Fibroblast of the conjunctiva (primary cell): ENCODE results near the gene NFASC.
A peak's percentile ranks its signal among the peaks of the same experiment; 100 is the strongest.

Experiments
- DNase-seq: peaks from one replicate; pipeline ENCODE4 v3.0.0-alpha.2; 2010; ENCODE audit warnings: low read depth

The NFASC gene

DNA sequence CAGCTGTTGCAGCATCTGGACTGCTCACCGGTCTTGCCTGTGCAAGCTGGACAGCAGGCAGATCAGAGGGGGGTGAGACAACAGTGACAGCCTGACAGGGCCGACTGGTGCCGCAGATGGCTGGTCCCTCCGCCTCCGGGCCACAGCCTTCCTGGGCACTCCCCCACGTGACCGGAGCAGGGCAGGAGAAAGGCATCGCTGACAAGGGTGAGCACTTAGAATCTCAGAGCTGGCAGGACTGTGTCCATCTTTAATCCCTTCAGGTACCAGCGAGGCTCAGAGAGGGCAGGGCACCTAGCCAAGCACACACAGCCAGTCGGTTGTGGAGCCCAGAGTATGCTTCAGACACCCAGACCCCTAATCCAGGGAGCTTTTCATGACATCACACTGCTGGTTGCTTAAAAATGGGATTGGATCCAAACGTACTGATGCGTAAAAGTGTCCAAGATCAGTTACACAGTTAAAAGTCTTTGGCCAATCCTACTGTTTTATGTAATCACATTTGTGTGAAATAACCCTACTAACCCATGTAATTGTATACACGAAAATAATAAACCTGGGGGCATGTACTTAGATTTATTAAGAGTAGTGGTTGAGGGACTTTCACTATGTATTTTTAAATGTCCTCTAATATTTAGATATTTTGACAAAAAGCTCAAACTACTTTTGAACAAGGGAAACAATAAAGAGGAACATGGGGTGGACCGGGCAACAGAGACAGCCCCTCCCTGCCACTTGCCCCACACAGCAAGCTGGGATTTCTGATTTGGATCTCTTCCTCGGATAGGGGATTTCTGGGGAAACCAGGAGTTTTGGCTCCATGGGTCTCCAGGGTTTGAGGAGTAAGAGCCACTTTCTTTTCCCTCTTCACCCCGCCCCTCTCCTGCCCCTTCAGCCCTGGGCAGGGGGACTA, 171.6 kb downstream of the NFASC start:
- no peak for DNase-seq

DNA sequence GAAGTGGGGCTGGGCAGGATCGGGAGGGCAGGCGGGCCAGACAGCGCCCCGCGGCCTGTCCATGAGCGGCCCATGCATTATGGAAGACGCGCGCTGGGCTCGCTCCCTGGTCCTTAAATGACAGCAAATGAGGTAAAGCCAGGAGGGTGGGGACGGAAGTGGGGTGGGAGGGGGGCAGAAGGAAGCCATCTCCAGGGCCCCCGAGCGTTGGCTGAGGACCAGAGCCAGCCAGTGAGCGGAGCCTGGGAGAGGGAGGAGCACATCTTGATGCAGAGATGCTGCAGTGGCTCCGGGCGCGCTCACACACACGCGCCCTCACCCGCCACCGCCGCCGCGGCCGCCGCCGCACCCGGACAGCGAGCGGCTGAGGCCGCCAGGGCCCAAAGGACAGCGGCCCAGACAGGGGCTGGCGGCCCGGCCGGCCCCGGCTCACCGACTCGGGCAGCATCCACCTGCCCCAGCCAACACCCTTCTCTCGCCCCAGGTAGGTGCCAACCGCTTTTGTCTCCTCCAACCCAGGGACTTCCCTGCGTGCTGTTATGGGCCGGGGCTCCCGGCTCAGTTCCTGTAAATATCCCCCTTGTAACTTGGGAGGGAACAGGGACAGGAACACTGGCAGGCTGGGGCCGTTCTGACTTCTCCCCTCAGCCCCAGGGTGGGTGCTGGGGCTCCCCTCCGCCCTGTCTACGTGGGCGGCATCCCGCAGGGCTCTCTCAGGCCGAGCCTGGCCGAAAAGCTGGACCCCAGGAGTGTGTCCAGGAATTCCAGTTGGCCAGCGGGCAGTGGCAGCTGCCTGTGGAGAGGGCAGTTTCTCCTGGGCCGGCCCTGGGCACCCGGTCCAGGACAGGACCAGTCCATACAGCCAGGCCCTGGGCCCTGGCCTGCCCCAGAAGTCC, 172.5 kb downstream of the NFASC start, which contains the start of gene CNTN2:
TSS of gene CNTN2 (plus strand) at position 302 of the 896 bp plus-strand sequence. CDS start 9,974 bp downstream, outside the sequence.
- no peak for DNase-seq

DNA sequence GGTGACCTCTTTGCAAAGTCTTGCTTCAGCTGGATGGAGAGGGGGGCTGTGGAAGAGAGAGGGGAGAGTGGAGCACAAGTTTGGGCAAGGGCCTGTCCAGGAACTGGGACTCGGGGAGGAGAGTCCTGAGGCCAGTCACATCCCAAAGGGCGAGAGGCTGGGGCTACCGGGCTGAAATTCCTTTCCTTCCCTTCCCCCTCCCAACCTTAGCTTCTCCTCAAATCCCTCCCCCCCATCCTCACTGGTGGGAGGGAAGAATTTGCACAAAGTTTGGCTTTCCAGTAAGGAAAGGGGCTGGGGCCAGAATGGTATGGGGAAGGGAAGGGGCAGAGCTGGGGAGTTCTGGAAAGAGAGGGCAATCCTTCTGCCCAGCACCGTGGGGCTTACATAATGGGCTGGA, 173.2 kb downstream of the NFASC start:
- DNase-seq = no peak

DNA sequence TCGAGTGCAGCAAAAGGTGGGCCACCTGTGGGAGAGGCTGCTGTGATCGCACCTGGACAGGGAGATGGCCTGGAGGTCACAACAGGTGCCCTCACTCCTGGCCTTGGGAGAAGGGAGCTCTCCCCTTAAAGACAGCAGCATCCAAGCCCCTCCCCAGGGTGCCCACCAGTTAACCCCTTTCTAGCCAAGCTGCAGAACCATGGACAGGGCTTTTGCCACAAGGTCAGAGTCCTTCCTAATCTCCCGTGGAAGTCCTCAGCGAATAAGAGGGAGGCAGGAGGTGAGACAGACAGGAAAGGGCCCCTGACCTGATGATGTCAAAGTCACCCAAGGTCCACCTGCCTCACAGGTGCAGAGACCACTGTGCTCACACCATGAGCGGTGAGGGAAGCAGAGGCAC, 174.1 kb downstream of the NFASC start:
- no peak for DNase-seq

DNA sequence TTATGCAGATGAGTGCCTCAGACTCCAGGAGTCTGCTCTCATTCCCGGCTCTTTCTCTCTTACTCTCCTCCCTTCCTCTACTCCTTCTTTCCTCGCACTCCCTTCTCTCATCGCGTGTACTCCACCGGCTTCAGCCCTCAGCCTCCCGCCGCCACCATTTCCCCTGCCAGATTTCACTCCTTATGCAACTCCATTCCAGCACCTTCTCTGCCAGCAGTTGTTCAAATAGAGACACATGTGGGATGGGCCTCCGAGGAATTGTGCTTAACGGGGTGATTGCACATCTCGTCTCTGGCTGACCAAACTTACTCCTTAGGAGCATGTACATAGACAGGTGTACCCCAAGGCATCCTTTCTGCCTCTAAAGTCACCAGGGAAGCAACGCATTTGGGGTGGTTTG, 174.5 kb downstream of the NFASC start:
- DNase-seq = no peak

DNA sequence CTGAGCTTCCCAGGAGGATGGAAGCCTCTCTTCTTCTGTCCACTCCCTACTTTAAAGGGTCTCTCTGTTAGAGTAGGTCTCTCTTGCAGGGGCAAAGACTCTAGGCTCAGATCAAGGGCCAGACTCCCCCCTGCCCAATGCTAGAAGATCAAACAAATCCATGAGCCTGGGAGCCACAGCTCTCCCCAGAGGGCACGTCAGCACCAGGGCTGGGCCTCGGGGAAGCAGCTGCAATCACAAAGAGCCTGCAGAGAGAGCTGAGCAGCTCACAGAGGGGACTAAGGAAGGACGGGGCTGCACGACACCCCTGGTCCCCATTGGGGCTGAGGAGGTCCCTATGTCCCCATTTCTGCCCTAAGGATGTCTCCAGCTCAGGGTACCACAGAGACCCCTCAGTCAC, 176.2 kb downstream of the NFASC start:
- no peak for DNase-seq

DNA sequence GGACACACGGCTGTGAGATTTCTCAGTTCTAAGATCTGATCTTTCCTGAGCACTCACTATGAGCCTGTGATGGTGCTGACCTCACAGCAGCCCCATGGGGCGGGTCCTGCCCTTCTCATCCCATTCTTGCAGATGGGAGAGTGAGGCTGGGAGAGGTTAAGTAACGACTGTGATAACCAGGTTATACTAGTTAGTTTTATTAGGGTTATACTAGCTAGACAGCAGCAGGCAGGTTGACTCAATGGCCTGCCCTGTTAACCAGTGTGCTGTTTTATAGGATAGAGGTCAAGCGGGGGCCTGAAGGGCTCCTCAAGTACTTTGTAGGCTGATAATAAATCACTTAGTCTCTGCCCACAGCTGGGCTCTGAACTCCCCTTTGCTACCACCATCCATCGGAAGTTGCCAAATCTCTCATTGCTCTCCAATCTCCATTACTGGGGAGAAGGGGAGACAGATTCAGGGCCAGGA, 177.1 kb downstream of the NFASC start:
- DNase-seq = no peak

DNA sequence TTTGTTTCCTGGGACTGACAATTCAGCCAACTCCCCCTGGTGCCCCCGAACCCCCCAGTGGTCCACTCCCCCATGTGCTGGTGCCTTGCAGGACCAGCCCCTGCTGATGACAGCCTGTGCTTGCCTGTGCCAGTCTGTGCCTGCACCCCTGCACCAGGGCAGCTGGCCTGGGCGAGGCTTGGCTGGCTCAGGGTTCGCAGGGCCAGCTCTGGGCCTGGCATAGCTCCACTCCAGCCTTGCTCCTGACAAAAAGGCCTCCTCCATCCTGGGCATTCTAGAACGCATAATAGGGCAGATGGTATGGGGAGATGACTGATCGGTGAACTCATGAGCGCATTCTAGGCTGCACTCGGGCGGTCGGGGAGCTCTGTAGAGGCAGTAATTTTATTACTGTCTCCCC, 177.7 kb downstream of the NFASC start:
- DNase-seq = no peak

DNA sequence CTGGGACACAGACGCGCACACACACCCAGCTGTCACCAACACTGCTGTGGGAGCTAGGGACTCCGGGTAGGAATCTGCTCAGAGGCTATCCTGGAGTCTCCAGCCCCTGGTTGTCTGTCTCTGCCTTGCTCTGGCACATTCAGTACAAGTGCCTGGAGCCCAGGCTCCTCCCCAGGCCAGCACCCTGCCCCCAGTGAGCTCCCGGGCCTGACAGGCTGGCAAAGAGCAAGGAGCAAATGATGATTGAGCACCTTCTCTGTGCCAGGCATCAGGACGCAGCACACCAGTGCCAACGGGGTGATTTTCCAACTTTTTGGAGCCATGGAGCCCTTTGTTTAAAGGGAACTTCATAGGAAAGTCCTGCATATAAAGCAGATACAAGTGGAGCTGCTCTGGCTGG, 178.8 kb downstream of the NFASC start:
- no peak for DNase-seq

DNA sequence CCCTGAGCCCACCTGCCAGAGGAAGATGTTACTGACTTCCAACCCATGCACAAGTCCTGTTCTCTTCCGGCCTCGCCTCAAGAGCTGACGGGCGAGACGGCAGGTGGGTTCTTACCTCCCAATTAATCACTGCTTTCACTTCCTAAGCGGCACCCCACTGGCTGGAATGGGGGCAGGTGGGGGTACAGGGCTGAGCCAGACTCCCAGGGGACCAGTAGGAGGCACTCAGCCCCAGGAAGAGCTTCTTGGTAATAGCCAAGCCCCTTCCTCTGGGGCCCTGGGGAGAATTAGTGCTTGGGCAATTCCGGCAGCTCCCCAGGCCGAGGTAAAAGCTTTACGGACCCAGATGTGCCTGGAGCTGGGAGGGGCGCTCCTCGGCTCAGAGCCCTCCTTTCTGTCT, 182.0 kb downstream of the NFASC start:
- DNase-seq = no peak

DNA sequence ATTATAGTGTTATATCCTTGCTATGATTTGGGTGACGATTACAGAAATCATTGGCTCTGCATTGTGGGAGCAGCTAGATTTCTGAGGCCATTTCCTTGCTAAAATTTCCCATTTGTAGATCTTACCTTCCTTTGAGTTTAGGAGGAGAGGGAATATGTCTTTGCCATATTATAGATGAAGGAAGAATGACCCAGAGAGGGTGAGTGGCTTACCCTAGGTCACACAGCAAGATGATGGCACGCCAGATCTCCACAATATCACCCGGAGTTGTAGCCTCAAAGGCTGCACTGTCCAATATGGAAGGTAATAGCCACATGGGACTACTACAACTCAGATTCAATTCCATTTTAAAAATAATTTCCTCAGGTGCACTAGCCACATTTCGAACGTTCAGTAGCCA, 182.6 kb downstream of the NFASC start:
- no peak for DNase-seq

DNA sequence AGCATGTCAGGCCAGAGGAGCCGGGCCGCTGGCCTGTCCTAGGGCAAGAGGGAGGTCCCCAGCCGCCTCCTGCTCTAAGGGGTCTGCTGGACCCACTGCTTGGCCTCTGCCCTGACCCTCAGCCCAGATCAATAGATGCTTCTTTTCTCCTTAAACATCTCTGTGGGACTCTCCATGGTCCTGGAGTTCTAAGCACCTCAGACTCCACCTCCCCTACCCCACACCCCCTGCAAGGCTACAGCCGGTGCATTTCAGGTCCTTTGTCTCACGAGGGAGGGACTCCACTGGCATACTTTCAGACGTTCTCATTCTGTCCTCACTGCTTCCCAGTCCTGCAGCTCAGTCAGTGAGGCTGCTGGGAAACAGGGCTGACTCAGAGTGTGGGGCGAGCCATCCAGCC, 183.4 kb downstream of the NFASC start:
- no peak for DNase-seq

DNA sequence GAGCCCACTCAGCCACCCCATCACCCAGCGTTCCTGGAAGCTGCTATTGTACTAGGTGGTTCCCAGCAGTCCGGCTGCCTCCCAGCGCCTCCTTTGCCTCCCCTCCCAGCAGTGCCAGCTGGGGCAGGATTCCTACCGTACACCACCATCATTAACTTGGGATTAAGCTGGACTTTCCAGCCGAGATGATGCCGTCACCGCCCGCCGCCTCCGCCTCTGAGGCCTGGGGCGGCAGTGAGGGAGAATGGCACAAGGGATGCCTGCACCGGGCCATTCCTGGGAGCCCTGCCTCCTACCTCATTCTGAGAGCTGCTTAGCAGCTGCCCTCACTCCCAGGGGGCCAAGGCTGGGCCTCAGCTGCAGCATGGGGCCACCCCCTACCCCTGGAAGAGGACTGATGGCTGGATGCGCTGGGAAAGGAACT, 185.5 kb downstream of the NFASC start:
- no peak for DNase-seq

DNA sequence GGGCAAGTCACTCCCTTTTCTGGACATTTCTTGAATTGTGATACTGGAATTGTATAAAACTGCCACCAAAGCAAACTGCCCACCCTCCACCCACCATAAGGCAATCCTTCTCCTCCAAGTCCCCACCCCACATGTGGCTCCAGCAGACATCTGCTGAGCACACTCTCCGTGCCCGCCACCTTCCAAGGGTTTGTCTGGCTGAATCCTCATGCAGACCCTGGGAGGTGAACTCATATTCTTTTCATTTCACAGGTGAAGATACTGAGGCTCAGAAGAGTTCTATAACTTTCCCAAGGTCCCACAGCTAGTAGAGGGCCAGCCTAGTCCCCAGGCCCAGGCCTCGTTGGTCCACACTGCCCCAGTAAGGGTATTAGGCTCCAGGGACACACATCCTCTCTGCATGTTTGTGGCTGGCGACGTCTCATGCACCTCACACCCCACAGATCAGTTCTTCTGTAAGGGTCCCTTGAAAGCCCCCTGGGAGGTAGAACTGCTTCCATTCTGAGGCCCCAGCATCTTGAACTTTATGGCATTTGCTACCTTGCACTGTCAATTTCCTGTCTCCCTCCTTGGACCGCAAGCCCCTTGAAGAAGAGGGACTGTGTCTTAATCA, 186.4 kb downstream of the NFASC start:
- no peak for DNase-seq

DNA sequence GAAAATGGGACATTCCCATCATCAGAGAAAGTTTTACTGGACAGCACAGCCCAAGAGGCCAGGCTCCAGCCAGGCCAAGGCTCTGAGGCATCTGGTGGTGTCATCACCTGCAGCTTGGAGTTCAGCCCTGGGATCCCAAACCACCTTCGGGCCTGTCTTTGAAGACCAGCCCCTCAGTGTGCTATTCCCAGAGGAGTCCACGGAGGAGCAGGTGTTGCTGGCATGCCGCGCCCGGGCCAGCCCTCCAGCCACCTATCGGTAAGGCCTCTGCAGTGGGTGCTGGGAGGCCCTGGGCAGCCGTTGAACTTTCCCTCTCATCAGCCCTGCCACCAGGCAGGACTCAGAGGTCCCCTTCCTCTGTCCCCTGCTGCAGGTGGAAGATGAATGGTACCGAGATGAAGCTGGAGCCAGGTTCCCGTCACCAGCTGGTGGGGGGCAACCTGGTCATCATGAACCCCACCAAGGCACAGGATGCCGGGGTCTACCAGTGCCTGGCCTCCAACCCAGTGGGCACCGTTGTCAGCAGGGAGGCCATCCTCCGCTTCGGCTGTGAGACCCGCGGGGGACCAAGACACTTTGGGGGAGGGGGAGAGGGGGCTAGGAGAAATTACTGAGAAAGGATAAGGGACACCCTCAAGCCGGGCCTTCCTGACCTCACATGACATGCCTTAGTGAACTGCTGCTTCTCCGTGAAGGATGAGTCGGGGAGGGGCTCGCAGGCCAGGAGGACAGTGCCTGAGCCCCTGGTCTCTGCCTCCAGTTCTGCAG, 187.3 kb downstream of the NFASC start:
- DNase-seq = no peak

DNA sequence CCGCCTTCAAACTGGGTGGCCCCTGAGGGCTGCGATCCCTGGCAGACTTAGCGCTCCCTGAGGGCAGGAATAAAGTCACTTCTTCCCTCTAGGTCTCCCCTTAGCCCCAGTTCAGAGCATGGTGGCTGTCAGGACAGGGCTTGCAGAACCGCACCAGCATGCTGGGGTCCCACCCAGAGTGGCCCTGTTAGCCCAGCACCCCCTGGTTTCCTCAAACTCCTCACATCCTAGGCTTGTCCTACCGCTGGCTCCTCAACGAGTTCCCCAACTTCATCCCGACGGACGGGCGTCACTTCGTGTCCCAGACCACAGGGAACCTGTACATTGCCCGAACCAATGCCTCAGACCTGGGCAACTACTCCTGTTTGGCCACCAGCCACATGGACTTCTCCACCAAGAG, 188.2 kb downstream of the NFASC start:
- DNase-seq = no peak

DNA sequence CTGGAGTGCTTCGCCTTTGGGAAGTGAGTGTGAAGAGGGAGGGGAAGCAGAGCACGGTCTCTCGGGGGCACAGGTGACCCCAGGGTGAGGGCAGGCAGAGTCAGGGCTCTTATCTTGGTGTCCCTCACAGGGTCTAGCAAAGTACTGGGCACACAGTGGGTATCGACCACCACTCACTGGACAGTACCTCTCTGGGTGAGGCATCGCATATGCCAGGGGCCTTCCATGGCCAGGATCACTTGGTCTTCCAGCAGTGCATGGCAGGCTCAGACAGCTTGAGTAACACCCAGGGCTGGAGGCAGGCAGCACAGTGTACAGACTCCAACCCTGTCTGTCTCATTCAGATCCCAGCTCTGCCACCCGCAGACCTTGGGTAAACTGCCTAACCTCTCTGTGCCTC, 189.0 kb downstream of the NFASC start:
- no peak for DNase-seq

DNA sequence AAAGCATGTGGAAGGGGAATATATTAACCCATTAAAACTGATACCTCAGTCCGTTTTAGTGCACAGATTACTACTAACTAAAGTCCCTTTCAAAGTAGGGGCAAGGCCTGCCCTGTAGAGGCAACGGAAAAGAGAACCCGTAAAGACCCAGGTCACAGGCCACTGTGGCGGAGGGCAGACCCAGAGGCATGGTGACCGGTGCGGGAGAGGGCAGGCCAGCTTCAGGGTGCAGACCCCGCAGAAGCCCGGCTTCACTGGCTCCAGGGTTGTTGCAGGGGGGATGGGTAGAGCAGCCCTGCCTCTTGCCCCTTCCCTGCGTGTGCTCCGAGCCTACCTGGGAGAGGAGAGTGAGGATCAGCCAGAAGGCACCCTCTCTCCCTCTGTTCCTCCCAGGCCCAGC, 190.1 kb downstream of the NFASC start:
- DNase-seq = no peak

DNA sequence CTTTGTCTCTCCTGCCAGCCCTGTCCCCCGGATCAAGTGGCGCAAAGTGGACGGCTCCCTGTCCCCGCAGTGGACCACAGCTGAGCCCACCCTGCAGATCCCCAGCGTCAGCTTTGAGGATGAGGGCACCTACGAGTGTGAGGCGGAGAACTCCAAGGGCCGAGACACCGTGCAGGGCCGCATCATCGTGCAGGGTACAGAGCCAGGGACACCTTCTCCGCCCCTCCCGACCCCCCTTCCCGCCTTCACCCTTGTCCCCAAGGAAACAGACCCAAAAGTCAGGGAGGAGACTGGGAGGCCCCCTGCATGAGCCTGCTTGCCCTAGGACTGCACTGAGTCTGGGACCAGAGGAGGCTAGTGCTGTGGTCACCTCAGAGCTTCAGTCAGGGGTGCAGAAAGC, 190.6 kb downstream of the NFASC start:
- DNase-seq = no peak

DNA sequence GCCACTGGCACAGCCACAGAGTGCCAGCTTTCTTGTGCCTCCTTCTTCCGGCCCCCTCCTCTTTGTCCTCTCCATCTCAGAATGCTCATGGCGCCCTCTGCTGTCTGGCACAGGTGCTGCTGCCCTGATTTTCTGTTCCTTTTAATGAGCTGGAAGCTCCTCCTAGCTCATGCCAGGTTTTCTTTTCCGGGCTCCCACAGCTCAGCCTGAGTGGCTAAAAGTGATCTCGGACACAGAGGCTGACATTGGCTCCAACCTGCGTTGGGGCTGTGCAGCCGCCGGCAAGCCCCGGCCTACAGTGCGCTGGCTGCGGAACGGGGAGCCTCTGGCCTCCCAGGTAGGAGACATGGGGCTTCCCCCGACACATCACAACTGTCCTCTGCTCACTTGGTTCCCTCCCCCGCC, 191.0 kb downstream of the NFASC start:
- peak; percentile 40 for DNase-seq

DNA sequence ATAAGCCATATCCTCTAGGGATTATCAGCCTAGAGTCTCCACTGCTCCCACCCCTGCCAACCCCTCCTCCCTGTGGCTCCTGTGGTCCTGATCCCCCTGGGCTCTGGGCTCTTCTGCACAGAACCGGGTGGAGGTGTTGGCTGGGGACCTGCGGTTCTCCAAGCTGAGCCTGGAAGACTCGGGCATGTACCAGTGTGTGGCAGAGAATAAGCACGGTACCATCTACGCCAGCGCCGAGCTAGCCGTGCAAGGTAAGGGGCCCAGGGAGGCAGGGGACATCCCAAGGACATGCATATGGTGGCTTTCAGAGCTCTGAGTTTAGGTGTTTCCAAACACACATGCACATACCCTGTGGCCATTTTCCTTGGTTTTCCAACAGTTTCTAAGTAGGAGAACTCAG, 191.7 kb downstream of the NFASC start:
- no peak for DNase-seq

DNA sequence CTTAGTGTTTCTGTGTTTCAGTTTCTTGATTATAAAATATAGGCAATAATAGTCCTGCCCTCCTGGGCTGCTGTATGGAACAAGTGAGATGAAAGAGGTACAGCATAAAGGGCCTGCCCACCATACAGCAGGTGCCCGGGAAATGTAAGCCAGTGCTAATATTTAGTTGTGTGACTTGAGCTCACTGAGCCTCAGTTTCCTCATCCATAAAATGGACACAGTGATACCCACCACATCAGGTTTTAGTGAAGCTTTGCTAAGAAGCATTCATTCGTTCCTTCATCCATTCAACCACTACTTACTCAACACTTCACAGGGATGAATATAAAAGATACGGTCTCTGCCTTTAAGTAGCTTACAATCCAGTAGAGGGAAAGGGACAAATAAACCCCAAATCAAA, 192.2 kb downstream of the NFASC start:
- no peak for DNase-seq
